Activated CD4-positive, CD25-positive, alpha-beta regulatory T cell treated with anti-CD3 and anti-CD28 coated beads, Interleukin-2, amount 50 U/mL, for 16 hours (primary cell): ENCODE data around the gene NKD1.

Experiments used
- DNase-seq: peaks from one replicate; pipeline ENCODE4 v3.0.0-alpha.2; 2020; ENCODE audit warnings: low read depth, low spot score

NKD1 gene

GRCh38 chr16:50537533-50538290 lies 10.5 kb upstream of the NKD1 start:
- DNase-seq, result no peak

GRCh38 chr16:50538411-50539052 lies 9.7 kb upstream of the NKD1 start:
- DNase-seq, result no peak

GRCh38 chr16:50539053-50539695 lies 9.0 kb upstream of the NKD1 start:
- DNase-seq, result no peak

DNA sequence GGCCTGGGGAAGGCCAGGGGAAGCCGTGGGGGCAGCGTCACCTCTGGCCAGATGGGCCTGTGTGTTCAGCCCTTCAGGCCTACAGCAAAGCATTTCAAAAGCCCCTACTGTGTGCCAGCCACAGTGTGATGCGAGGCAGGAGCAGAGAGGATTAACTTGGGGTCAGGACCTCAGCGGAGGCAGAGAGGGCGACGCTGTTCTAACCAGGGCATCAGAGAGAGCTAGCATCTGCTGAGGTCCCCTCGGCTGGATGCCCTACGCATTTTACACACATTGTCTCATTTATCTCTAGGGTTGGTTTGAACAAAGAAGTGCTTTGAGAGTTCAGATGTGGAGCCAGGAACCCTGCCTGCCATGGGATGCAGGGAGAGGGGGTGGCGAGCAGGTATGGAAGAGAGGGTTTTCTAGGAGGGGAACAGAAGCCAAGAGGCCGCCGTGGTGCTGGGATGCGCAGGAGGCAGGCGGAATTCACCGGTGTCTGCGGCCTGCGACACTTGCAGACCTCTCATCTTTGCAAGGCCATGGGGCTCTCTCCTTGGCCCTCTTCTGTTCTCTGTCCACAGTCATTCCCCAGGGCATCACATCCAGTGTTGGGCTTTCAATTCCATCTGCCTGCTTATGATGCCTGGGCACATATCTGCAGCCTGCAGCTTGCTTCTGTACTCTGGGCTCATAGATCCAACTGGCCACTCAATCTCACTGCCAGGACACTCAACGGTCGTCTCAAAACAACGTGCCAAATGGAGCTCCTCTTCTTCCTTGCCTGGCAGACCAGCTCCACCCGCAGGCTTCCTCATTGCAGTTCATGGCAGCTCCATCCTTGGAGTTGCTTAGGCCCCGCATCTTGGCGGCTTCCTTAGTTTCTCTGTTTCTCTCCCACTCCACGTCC lies 8.1 kb upstream of the NKD1 start:
- DNase-seq, result no peak

DNA sequence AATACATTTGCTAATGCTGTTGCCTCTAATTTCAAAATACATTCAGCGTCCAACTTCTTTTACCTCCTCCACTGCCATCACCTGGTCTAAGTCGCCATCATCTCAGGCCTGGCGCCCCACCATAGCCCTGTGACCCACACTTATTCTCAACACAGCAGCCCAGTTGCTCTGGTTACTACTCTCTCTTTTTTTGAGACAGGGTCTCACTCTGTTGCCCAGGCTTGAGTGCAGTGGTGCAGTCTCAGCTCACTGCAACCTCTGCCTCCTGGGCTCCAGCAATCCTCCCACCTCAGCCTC lies 7.5 kb upstream of the NKD1 start:
- no peak for DNase-seq

GRCh38 chr16:50542703-50543102 lies 5.5 kb upstream of the NKD1 start:
- DNase-seq, result no peak

GRCh38 chr16:50546125-50546524 lies 2.1 kb upstream of the NKD1 start:
- no peak for DNase-seq

- DNase-seq, result peak; percentile 56
Measured at GRCh38 chr16:50547340-50548124, 664 bp upstream of the NKD1 start.

DNA sequence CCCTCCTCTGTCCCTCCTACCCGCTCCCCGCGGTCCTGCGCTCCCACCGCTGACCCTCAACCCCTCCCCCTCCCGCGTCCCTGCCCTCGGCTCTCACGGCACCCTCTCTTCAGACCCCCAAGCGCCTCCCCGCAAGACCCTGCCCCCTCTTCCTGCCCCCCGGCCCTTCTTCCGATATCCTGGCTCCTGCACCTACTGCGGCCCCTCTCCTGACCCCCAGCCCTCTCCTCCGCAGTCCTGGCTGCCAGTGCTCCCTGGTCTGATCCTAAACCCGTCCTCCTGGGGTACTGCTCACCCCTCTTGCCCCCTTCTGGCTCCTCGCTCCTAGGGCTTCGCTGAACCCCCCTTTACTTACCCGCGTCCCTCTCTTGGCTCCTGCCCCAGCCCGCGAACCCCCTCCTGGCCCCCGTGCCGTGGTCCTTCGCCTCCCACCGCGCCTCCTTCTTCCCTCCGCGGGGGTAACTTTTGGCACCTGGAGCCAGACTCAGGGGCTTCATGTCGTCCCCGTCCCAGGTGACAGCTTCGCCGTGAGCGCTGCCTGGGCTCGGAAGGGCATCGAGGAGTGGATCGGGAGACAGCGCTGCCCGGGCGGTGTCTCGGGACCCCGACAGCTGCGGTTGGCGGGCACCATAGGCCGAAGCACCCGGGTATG lies 839 bp downstream of the NKD1 start:
- no peak for DNase-seq

DNA sequence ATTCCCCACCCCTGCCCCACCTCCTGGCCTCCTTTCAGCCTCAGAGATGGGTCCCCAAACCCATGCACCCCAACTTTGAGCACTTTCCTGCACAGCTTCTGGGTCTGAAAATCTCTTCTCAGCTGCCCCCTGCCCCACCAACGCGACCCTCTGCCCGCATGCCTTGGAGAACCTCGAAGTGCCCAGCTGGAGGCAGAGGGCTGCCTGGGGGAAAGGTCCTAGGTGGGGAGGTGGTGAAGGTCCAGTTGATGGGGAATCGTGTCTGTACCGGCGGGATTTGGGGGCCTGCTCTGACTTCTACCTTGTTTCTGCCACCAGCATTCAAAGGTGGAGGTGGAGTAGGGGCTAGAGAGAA lies 1.3 kb downstream of the NKD1 start:
- DNase-seq, result no peak

GRCh38 chr16:50550035-50550434 lies 1.8 kb downstream of the NKD1 start:
- DNase-seq, result no peak

- no peak for DNase-seq
Measured at GRCh38 chr16:50550866-50551641, 2.9 kb downstream of the NKD1 start.

DNA sequence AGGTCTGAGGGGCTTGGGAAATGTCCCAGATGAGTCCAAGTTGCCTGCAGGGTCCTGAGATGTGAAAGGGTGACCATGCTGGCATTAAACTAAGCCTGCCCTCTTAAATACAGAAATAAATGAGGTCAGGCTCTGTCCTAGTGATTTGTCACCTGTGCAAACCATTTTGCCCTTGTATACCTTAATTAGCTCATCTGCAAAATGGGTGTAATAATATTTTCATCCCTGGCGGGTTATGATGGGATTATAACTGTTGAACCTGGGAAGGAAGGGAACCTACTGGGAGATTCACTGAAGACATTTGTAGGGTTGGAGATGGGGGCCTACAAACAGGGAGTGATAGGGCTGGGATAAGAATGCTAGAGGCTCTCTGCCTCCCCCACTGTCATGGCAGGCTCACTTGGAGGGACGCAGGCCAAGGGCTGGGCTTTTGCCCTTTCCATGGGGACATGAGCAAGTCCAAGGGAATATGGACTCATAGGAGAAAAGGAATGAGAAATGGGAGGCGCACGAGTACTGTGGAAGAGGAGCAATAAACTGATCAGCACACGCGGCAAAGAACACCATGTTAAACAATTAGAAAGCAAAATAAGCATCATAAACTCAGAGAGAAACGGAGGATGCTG lies 4.4 kb downstream of the NKD1 start:
- no peak for DNase-seq

DNA sequence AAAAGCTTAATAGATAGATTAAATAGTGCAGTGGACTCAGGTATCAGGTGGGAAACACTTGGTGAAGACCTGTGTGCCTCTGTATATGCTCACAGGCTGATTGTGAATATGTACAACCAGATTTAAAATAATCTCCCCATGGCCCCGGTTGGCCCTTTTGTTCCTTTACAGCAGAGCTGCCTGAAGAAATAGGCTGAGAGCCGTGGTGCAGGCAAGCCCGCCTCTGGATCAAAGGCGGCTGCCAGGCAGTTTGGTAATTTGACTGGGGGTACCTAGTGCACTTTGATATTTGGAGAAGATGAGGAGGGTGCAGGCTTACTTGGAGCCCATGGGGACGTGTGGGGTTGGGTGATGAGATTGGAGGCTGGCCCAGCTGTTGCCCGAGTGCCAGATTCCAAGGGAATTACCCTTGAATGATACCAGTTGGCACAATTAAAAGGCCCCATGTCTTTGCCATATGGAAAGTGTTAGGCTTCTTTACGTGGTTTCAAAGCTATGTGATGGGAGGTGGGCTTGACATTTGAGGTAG lies 5.0 kb downstream of the NKD1 start:
- DNase-seq, result no peak

GRCh38 chr16:50553731-50554360 lies 5.7 kb downstream of the NKD1 start:
- no peak for DNase-seq

GRCh38 chr16:50555269-50555875 lies 7.2 kb downstream of the NKD1 start:
- DNase-seq, result no peak

- DNase-seq, result no peak
Measured at GRCh38 chr16:50555952-50556673, 7.9 kb downstream of the NKD1 start.

DNA sequence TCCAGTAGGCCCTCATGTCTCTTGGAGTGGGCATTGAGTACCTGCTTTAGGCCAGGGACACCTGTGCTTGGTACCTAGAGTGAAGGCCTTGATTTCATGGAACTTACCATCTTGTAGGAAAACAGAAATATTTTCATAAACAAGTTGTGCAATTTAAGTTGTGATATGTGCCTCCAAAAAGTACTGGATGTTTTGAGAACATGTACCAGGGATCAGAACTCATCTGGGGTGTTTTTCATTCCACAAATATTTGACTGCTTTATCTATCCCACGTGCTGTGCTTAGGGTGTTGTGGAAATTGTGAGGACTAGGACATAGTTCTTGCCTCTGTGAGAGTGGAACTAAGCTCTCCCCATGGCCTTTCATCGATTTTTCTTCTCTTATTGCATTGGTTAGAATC lies 8.8 kb downstream of the NKD1 start:
- no peak for DNase-seq
